Loucy (cell line): ENCODE measurements around the gene CNNM3.

Source experiments
- EZH2phosphoT487 ChIP-seq: fragments of 200-600 bp; IDR thresholded peaks from 2 replicates; pipeline ENCODE4 v1.6.1; 2018; ENCODE audit warnings: antibody characterized with exemption, mild to moderate bottlenecking, moderate library complexity, borderline replicate concordance
- TF ChIP-seq, protein P1 (sequence below): fragments of 200-600 bp; sonication (generic); conservative IDR thresholded peaks from 2 replicates; pipeline ENCODE4 v1.5.1; 2014; ENCODE audit warnings: mild to moderate bottlenecking, antibody characterized with exemption, low read length

- TF ChIP-seq, protein P1, sequence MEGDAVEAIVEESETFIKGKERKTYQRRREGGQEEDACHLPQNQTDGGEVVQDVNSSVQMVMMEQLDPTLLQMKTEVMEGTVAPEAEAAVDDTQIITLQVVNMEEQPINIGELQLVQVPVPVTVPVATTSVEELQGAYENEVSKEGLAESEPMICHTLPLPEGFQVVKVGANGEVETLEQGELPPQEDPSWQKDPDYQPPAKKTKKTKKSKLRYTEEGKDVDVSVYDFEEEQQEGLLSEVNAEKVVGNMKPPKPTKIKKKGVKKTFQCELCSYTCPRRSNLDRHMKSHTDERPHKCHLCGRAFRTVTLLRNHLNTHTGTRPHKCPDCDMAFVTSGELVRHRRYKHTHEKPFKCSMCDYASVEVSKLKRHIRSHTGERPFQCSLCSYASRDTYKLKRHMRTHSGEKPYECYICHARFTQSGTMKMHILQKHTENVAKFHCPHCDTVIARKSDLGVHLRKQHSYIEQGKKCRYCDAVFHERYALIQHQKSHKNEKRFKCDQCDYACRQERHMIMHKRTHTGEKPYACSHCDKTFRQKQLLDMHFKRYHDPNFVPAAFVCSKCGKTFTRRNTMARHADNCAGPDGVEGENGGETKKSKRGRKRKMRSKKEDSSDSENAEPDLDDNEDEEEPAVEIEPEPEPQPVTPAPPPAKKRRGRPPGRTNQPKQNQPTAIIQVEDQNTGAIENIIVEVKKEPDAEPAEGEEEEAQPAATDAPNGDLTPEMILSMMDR: no peak
- no peak for TF ChIP-seq EZH2phosphoT487
Measured at GRCh38 chr2:96875498-96876268, 59.6 kb downstream of the CNNM3 start.
